HG03139 (cell line): ENCODE data around the gene TSPAN18.

ENCODE experiments used
- ATAC-seq: cut with Tn5 transposase; IDR thresholded peaks from one replicate; pipeline ENCODE4 v1.9.1; 2021; ENCODE audit not compliant: unreplicated experiment

TSPAN18 gene

DNA sequence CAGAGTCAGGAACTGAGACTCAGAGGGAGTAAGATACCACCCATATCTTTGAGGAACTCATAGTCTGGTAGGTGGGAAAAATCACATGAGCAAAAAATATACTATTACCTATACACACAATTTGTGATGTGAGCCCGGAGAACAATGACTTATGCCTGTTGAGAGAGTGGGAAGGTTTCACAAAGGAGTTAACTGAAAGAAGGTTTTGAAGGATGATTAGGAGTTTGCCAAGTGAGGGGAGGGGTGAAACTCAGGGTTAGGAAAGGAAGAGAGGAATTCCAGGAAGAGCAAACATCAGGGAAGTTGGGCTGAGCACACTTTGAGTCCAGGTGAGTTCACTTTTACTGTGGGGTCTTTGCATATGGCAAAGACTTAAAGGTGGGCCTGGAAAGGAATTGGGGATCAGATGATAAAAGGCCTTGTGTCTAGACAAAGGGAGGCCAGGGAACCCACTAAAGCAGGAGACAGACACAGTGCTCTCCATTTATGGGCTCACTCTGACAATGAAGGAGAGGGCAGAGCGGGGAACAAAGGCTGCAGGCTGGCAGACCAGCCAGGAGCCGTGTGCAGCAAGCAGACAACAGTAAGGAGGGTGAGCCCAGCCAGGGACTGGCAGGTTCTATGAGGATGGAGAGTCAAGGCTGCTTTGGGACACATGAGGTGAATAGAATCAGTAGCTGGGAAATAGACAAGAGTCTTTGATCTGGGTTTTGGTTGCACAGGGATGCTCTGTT lies 33.1 kb downstream of the TSPAN18 start:
- no peak for ATAC-seq

- no peak for ATAC-seq
These were observed 33.7 kb downstream of the TSPAN18 start for GRCh38 chr11:44760477-44760872.

DNA sequence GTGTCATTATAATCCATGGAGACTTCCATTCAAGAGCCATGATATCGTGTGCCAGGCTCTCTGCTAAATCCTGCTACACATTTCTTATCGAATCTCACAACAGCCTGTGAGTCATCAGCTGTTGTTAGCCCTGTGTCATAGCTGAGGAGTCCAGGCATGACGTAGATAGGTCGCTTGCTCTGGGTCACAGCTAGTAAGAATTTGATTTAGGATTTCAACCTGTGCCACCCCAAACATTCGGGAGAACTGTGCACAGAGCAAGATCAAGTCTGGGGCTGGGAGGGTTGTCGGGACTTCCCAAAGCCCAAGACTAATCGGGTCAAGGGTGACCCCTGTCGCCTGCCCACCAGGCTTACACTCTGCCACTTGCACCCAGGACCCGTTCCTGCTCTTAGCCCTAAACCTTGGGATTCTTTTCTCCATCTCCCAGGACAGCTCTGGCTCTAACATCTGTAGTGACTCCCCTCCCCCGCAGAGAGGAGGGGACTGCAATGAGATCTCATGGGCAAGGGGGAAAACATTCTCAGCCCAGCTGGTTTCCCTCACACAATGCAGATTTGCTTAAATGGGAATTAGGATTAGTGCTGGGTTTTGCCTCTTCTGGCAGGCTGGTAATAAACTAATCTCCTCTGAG lies 34.3 kb downstream of the TSPAN18 start:
- ATAC-seq = no peak

- ATAC-seq = no peak
These were observed 34.8 kb downstream of the TSPAN18 start for GRCh38 chr11:44761551-44761961.

- ATAC-seq = no peak
These were observed 36.5 kb downstream of the TSPAN18 start for GRCh38 chr11:44763121-44763820.

DNA sequence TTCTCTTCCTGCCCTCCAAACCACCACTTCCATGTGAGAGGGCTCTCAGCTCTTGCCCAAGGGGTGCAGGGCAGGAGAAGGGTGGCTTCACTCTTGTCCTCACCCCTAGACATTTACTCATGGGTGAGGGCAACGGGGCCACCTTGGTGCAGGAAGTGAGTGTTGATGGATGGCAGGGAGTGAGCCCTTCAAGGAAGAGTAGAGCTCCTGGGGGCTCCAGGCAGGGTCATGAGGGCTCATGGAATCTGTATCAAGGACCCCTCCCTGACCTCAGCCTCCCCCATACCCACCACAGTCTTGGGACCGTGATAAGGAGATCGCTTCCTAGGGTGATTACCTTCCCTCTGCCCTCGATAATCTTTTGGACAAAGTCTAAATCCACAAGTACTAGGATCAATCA lies 37.8 kb downstream of the TSPAN18 start:
- no peak for ATAC-seq

DNA sequence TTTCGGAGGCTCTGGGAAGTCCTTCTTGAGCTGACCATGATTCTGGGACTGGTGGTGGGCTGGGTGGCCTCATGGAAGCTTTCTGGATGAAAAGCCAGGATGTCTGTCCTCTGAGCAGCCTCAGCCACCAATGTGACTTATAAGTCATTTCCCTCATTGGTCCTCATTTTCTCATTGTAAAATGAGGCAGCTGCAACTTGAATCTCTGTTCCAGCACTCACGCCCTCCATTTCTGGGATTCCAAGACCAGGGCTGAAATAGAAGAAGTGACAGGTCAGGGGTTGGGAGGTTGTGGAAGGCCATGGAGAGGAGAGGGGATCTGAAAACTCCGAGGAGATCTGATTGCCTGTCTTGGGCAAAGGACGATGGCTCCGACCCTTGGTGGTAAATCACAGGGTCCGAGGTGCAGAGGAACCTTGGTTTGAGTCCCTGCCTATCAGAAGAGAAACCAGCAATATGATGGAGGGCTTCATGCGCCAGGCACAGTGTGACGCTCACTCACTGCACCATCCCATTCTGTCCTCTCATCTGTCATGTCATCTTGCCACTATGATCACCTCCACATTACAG lies 38.3 kb downstream of the TSPAN18 start:
- ATAC-seq = no peak

GRCh38 chr11:44765676-44766075 lies 38.9 kb downstream of the TSPAN18 start:
- ATAC-seq = no peak

- no peak for ATAC-seq
These were observed 39.6 kb downstream of the TSPAN18 start for GRCh38 chr11:44766112-44766971.

DNA sequence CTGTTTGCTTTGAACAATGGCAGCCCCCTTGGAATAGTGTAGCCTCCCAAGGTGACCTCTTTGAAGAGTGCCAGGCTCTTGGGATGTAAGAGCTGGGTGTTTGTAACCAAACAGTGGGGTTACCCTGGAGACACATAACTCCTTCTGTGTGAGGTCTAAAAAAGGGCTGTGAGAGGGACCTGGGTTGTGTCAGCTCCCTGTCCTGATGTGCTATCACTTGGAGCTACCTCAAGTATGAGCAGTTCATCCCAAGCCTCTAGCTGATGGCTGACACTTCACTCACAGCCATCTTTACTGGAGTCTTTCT lies 40.2 kb downstream of the TSPAN18 start:
- no peak for ATAC-seq

DNA sequence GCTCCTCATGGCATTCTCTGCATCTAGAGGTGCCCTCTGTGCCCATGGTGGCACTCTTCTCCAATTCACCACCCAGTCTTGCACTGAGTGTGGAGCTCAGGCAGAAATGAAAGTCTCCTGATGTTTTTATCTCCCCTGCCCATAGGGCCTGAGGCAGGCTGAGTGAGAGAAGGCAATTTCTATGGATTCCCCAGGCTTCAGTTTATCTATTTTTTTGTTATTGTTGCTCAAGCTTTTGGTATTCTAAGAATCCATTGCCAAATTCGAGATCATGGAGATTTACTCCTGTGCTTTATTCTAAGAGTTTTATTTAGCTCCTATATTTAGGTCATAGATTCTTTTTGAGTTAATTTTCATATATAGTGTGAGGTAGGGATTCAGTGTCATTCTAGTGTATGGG lies 40.7 kb downstream of the TSPAN18 start:
- ATAC-seq = no peak

GRCh38 chr11:44770401-44770800 lies 43.6 kb downstream of the TSPAN18 start:
- no peak for ATAC-seq

- ATAC-seq = no peak
These were observed 44.5 kb downstream of the TSPAN18 start for GRCh38 chr11:44771252-44771734.

GRCh38 chr11:44771841-44772240 lies 45.1 kb downstream of the TSPAN18 start:
- no peak for ATAC-seq

DNA sequence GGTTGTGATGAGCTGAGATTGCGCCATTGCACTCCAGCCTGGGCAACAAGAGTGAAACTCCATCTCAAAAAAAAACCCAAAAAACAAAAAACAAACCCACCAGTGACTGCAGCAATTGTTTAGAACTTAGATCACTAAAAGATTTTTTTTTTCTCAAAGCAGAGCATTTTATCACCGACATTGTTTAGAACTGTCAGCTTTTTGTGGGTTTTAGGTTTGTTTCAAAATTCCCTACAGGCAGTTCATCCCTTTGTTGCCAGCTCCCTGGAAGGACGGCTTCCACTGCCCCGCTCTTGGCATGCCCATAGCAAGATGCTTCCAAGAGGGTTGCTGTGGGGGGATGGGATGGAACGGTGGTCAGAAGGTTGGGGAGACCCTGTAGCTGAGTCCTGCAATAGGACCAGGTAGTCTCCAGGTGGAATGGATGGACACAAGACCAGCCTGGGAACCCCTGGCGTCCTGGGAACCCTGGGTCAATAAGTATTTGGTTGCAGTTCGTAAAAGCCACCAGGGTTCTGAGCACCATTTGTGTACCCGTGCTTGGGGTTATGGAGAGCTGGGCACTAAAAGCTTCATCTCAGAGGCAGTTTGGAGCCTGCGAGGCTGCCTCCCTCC lies 46.7 kb downstream of the TSPAN18 start:
- ATAC-seq = no peak

DNA sequence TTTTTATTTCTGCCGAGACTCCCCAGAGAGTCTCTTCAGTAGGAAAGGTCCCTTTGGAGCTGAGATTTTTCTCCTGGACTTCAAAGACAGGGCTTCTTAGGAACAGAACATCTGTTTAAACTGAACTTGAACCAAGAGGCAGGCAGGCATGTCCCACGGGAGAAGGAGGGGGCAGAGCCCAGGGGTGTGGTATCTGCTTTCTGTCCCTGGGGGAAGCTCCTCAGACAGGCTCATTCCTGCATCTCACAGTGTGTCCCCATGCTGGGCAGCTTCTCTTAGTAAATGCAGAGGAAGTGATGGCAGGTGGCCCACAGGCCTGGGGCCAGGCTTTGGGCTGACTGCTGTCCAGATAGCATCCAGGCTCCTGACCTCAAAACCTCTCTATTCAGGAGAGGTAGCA lies 47.3 kb downstream of the TSPAN18 start:
- ATAC-seq = no peak

DNA sequence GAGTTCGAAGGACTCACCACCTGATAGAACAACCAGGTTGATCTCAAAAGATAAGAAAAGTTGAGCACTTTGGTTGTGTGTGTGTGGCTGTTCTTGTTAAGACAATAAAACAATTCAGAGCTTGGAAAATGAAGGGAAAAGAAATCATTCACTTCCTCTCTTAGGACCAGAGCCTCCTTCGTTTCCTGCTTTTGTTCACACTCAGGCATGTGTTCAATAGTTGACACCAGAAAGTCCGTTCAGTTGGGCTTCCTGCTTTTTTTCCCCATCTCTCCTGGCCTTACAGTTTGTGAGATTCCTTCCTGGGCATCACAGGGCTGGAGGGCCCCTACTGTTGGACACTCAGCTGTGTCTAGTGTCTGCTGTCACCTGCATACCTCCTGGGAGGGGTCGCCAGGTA lies 48.0 kb downstream of the TSPAN18 start:
- ATAC-seq = no peak

- ATAC-seq = no peak
These were observed 48.7 kb downstream of the TSPAN18 start for GRCh38 chr11:44775366-44775984.

DNA sequence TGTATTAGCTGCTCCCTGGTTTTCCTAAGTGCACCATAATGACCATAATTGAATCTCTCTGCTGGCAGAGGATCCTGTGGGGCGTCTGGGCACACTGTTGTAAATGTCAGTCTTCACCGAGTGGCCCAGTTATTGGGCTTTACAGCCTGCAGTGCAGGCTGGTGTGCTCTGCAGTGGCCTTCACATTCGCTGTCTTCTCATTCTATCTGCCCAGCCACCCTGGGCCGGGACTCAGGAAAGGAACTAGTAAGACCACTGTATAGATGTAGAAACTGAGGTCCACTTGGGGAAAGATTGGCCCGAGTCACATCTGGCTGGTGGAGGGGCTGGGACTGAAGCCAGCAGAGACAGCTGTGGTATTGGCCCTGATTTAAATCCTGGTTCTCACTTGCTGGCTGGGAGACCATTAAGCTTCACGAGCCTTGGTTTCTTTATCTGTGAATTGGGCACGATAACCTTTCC lies 49.3 kb downstream of the TSPAN18 start:
- no peak for ATAC-seq
